H1 (cell line): Measurements from ENCODE around the gene ACOT6. TPM values are rescaled to one million over a fixed set of nuclear protein-coding genes. Genes with fewer than 3 reads are reported as not detected.

ENCODE experiments used
- BCL11A ChIP-seq, 2 experiments: IDR thresholded peaks; one replicate each; pipeline ENCODE4 v1.6.1; 2011; ENCODE audit warnings: low read depth in 2 of 2, low read length in 2 of 2, mild to moderate bottlenecking in 2 of 2
- CHD1 ChIP-seq: IDR thresholded peaks from 2 replicates; pipeline ENCODE4 v1.6.1; 2012; ENCODE audit warnings: low read depth, low read length, improper control_type of control experiment
- JUN ChIP-seq: IDR thresholded peaks from 2 replicates; pipeline ENCODE4 v1.6.1; 2011; ENCODE audit warnings: low read depth, mild to moderate bottlenecking, improper control_type of control experiment, low read length
- KDM4A ChIP-seq: IDR thresholded peaks from one replicate; pipeline ENCODE4 v1.7.1; 2012; ENCODE audit warnings: low read depth, mild to moderate bottlenecking, moderate library complexity, low read length, inconsistent platforms; ENCODE audit not compliant: severe bottlenecking
- MAFK ChIP-seq: IDR thresholded peaks from 2 replicates; pipeline ENCODE4 v1.6.1; 2012; ENCODE audit warnings: low read depth, mild to moderate bottlenecking, improper control_type of control experiment, low read length
- POU5F1 ChIP-seq: IDR thresholded peaks from 2 replicates; pipeline ENCODE4 v1.6.1; 2011; ENCODE audit warnings: low read depth, mild to moderate bottlenecking, low read length, moderate library complexity
- SIX5 ChIP-seq: IDR thresholded peaks from 2 replicates; pipeline ENCODE4 v1.6.1; 2011; ENCODE audit warnings: mild to moderate bottlenecking, low read depth, low read length
- polyA plus RNA-seq, 7 experiments: library from polyadenylated mRNA; depleted of rRNA in 3 of 7; stranded (reverse) in 5 of 7; unstranded in 2 of 7; fragments of >200 nt in 5 of 7; fragments of 200-250 nt in 2 of 7; gene quantifications; 1 replicate in 5 of 7; 2 replicates in 1 of 7; 4 replicates in 1 of 7; pipeline versions ENCODE4 v1.2.1 to v1.2.3, GENCODE V29; 2011 to 2013; ENCODE audit warnings: missing spikeins in 2 of 7, mixed read lengths in 2 of 7
- total RNA-seq: library from RNA; stranded (reverse); fragmentation: NEBNext Ultra II Directional; extraction: Animal tissue kit (Norgen Biotek cat#: 25700); gene quantifications from 2 replicates; pipeline ENCODE4 v1.2.1, GENCODE V29; 2021
- TF ChIP-seq, protein P1 (sequence below): IDR thresholded peaks from 2 replicates; pipeline ENCODE4 v1.6.1; 2012; ENCODE audit warnings: inconsistent platforms

ACOT6 gene
- total and polyA plus RNA-seq, 2 of the 8 experiments (the other 6 are each of a cell fraction or from before 2014, with no cell fraction given), result not detected

- TF ChIP-seq CHD1, result no peak
- TF ChIP-seq JUN, result no peak
- TF ChIP-seq POU5F1, result no peak
- TF ChIP-seq, protein P1, sequence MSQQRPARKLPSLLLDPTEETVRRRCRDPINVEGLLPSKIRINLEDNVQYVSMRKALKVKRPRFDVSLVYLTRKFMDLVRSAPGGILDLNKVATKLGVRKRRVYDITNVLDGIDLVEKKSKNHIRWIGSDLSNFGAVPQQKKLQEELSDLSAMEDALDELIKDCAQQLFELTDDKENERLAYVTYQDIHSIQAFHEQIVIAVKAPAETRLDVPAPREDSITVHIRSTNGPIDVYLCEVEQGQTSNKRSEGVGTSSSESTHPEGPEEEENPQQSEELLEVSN, result no peak
- no peak for TF ChIP-seq KDM4A
- no peak for TF ChIP-seq MAFK
- no peak for TF ChIP-seq SIX5
- TF ChIP-seq BCL11A (IDR thresholded peaks at IDR 0.05; ENCODE audit: low read depth in 2 of 2, low read length in 2 of 2), result no peak
These were observed 1.2 kb downstream of the ACOT6 start (continued) for GRCh38 chr14:73613419-73613963.
